Middle frontal gyrus (tissue), 1 donor: Measurements from ENCODE around the gene DISP1.
A peak's percentile ranks its signal among the peaks of the same experiment; 100 is the strongest.

Source experiments
- DNase-seq: peaks from one replicate; pipeline ENCODE4 v3.0.0-alpha.2; 2015; ENCODE audit warnings: low spot score; ENCODE audit errors: extremely low spot score

The DISP1 gene

GRCh38 chr1:222814536-222815439 lies at the start of gene DISP1:
TSS of gene DISP1 (plus strand) at chr1:222815039. CDS start at chr1:222942824, 127,785 bp downstream.
- peak; percentile 74 for DNase-seq

DNA sequence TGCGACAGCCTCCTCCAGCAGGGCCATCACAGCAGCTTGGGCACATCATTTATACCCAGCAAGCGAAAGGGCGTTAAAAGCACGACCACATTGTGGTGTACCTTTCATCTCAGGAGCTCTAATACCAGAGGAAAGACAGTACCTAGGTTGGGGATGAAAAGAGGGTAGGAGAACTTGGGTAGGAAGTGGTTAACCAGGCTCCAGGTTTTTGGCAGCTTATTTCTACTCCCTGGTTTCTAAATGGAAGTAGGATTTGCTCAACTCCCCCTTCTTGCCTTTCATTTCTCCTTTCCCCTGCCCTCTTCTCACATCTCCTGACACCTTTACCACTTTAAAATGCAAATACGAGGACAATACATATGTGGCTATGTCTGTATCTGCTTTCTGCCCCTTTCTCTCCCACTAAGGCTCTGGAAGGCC lies 47.7 kb upstream of the DISP1 start:
- no peak for DNase-seq

- DNase-seq: no peak
Measured at GRCh38 chr1:222768592-222768991, 46.2 kb upstream of the DISP1 start.

- DNase-seq: no peak
Measured at GRCh38 chr1:222769181-222769580, 45.7 kb upstream of the DISP1 start.

DNA sequence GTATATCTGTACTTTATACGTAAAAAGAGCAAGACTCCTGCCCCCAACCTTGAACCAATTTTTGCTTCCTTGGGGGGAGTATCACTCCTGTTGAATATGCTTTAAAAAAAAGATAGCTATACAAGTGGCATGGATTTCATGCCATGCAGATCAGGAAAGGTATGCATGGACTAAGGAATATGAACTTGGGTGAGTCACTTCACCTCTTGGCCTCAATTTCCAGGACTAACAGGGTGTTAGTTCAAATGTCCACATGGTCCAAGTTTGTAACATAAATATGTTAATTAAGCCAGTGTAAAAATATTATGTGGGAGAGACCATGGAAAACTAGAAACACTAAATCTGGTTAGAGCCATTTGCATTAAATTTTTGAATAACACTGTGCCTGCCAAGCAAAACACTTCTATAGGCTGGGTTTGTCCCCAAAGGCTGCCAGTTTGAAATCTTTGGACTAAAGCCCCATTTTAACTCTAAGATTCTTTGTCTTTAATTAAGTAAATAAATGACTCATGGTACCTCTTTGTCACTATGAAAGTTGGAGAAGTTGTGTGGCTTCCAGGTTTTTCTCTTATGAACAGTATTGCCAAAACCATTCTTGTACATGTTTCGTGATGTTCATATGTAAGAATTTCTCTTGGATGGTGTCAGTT lies 44.7 kb upstream of the DISP1 start:
- DNase-seq: no peak

GRCh38 chr1:222772996-222773379 lies 41.9 kb upstream of the DISP1 start:
- no peak for DNase-seq

GRCh38 chr1:222777463-222777862 lies 37.4 kb upstream of the DISP1 start:
- DNase-seq: no peak

DNA sequence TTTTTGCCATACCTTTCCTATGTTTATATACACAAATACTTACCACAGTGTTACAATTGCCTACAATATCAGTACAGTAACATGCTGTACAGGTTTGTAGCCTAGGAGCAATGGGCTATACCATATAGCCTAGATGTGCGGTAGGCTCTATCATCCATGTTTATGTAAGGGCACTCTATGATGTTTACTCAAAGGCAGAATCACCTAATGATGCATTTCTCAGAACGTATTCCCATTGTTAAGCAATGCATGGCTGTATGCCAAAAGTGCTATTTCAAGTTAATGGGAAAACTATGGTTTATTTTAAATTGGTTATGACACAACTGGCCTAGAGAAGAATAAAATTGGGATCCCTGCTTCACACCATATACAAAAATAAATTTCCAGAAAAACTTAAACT lies 36.9 kb upstream of the DISP1 start:
- no peak for DNase-seq

DNA sequence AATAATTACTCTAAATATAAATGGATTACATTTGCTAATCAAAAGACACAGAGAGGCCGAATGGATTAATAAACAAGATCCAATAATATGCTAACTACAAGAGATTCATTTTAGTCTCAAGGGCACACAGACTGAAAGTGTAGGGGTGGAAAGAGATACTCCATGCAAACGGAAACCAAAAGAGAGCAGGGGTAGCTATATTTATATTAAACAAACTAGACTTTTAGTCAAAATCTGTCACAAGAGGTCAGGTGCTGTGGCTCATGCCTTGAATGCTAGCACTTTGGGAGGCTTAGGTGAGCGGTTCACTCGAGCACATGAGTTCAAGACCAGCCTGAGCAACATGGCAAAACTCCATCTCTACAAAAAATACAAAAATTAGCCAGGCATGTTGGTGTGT lies 33.6 kb upstream of the DISP1 start:
- no peak for DNase-seq

DNA sequence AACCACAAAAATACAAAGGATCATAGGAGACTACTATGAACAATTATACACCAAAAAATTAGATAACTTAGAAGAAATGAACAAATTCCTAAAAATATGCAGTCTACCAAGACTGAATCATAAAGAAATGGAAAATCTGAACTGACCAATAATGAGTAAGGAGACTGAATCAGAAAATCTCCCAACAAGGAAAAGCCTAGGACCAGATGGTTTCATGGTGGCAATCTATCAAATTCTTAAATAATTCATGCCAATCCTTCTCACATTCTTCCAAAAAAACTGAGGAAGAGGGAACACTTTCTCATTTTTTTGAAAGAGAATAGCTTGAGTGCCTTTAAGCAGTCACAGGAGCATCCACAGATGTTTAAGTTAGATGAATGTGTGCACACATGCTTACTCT lies 31.8 kb upstream of the DISP1 start:
- DNase-seq: no peak

DNA sequence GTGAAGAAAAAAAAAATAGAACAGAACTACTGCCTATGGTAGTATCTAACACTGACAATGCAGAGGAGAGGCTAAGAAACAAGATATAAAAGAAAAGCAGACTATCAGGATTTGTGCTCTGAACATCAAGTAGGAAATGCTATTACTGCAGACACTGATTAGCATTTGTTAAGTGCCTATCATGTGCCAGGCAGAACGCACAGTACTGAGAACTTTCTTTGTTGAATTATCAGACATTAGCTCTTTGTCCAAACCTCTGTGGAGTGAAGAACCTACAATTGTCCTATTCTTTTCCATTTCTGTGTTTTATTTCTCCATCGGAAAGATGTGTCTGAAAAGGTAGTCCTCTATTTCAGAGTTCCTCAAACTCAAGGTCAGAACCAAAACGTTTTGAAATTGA lies 30.5 kb upstream of the DISP1 start:
- no peak for DNase-seq

DNA sequence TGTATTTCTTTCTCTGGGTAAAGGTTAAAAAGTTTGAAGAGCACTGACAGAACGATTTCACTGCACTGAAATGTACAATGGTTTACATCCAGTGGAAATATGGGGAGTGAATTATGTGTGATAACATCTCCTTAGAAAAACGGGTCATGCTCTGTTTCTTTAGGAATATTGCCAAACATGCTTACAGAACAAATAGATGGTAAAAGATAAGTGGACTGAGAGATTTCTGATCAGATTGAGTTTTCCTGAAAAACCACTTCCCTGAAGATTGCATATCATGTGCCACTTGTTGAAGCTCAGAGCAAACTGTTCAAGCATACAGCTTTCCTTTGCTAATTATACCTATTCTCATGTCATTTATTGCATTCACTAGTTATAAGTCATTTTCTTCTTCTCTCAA lies 29.9 kb upstream of the DISP1 start:
- no peak for DNase-seq

DNA sequence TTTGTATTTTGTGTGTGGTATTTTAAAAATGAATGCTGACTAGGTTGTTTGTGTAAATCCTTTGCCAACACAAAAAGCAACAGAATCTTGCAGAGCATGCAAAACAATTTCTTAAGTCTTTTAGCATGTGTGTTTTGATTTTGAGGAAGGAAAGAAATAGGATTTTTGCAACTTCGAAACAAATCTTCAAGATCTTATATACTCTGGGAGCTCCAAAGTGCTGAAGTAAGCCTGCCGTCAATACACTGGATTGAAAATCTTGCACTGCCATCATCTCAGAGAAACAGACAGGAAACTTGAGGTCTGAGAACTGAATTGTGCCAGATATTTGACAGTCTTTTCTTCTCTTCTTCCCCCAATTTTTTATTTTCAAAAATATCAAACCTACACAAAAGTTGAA lies 29.3 kb upstream of the DISP1 start:
- DNase-seq: no peak

- no peak for DNase-seq
Measured at GRCh38 chr1:222786121-222786520, 28.7 kb upstream of the DISP1 start.

- no peak for DNase-seq
Measured at GRCh38 chr1:222787729-222788128, 27.1 kb upstream of the DISP1 start.

GRCh38 chr1:222788402-222789156 lies 26.3 kb upstream of the DISP1 start:
- DNase-seq: no peak

DNA sequence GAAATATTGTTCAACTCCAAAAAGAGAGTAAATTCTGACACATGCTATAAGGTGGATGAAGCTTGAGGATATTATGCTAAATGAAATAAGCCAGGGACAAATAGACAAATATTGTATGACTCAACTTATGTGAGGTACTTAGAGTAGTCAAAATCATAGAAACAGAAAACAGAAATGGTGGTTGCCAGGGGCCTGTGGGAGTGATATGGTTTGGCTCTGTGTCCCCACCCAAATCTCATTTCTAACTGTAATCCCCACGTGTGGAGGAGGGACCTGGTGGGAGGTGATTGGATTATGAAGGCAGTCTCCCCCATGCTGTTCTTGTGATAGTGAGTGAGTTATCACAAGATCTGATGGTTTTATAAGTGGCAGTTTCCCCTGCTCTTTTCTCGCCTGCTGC lies 24.7 kb upstream of the DISP1 start:
- DNase-seq: no peak

GRCh38 chr1:222790520-222790919 lies 24.3 kb upstream of the DISP1 start:
- no peak for DNase-seq

GRCh38 chr1:222791006-222791710 lies 23.7 kb upstream of the DISP1 start:
- no peak for DNase-seq

DNA sequence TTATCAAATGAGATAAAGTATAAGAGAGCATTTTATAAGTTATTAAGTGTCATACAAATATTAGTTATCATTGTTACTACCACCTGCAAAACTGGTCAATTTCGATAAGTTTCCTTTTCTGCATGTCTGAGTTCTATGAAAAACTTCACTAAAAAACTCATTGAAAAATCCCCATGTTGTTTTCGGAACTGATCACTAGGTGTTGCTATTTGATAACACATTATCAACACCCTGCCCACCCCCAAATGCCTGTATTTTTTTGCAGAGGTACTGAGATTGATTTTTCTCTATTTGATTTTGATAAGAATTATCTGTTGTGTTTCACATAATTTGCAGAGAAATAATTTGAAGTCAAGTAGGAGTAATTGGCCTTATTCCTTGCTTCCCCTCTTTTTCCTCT lies 22.1 kb upstream of the DISP1 start:
- no peak for DNase-seq

- no peak for DNase-seq
Measured at GRCh38 chr1:222794656-222795474, 20.0 kb upstream of the DISP1 start.
